ENCODE data around the gene RNF141. TPM values are rescaled to one million over a fixed set of nuclear protein-coding genes. Genes with fewer than 3 reads are reported as not detected.

RNF141 gene
- polyA plus RNA-seq, 1 experiment: 34.8 TPM

DNA sequence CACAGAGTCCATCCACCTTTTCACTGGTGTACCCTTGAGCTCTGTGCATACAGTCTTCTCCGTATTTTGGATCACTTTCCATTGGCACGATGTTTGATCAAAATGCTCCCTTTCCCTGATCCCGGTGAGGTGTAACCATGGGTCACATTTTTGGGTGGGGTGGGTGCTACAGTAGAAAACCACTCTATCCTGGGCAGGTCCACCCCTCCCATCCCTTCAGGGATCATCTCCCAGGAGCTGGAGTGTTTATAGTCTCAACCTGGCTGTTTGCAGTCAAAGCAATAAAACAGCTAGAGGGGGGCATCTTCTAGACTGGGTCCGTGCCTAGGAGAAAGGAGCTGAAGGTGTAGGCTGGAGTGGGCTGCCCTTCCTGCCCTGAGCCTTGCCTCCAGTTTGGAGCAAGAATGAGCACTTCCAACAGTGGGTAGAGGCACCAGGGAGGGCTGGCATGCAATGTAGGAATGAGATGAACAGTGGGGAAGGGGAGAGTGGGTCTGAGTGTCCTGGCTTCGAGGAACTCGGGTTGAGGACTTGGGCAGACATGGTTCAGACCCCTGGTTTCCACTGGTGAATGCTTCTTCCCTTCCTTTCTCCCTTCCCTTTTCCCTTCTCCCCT, 38.8 kb downstream of the RNF141 start:
- TF ChIP-seq, protein P1, sequence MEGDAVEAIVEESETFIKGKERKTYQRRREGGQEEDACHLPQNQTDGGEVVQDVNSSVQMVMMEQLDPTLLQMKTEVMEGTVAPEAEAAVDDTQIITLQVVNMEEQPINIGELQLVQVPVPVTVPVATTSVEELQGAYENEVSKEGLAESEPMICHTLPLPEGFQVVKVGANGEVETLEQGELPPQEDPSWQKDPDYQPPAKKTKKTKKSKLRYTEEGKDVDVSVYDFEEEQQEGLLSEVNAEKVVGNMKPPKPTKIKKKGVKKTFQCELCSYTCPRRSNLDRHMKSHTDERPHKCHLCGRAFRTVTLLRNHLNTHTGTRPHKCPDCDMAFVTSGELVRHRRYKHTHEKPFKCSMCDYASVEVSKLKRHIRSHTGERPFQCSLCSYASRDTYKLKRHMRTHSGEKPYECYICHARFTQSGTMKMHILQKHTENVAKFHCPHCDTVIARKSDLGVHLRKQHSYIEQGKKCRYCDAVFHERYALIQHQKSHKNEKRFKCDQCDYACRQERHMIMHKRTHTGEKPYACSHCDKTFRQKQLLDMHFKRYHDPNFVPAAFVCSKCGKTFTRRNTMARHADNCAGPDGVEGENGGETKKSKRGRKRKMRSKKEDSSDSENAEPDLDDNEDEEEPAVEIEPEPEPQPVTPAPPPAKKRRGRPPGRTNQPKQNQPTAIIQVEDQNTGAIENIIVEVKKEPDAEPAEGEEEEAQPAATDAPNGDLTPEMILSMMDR (IDR thresholded peaks at IDR 0.05; ENCODE audit: low read depth, low read length): no peak
- POLR2A ChIA-PET: no interaction called here
- H3K4me3 ChIP-seq (ENCODE audit: low read depth, low read length): no peak overlapping the region
- no peaks in the 10 kb centered on the region for H3K9me3 ChIP-seq (ENCODE audit: control insufficient read depth, insufficient read depth, low read length)
- DNase-seq (ENCODE audit: low read depth, low spot score): no peak
- CTCF ChIA-PET: no interaction called here
- no peak overlapping the region for H3K27ac ChIP-seq (ENCODE audit: low read depth, low read length)
- H3K27me3 ChIP-seq (ENCODE audit: control insufficient read depth, insufficient read depth, low read length): no peaks in the 10 kb centered on the region

DNA sequence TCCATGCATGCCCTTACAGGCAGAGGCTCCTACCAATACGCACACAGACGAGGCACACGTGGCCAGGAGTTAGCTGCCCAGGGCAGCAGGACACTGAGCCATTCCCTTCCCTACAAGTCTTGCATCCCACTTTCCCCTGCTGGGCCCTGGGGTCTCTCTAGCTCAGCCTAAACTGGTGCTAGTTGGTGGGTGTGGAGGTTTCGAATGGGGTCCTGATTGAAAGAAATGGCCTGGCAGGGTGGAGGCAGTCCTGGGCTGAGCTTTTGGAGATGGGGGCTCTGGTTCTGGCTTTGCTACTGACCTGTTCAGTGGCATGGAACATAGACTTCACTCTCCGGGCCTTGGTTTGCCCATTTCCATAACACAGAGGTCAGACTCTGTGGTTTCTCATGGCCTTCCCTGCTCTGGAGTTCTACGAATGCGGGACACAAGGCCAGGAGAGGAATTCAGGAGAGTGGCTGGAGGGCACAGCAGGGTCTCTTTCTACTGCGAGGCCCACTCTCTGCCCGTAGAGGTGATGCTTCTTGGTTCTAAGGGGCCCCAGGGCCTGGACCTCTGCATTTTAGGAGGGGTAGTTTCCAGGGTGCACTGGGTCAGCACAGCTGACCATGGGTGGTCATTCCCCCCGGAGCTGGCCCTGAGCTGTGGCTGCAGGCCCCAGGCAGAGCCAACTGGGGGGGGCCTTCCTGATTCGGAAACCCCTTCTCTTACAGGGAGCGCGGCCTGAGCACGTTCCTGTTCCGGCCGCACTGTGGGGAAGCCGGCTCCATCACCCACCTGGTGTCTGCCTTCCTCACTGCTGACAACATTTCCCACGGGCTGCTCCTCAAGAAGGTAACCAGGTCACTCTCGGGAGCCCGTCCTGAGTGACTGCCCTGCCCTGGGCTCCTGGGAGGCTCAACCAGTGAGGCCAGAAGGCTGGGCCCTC, 40.0 kb downstream of the RNF141 start:
- ChIA-PET POLR2A (no interaction called here), CTCF (no interaction called here)
- no peak for DNase-seq (ENCODE audit: low read depth, low spot score)
- TF ChIP-seq, protein P1 (IDR thresholded peaks at IDR 0.05; ENCODE audit: low read depth, low read length): no peak
- Histone ChIP-seq H3K27me3 (ENCODE audit: control insufficient read depth, insufficient read depth, low read length) (no peaks in the 10 kb centered on the region), H3K9me3 (ENCODE audit: control insufficient read depth, insufficient read depth, low read length) (no peaks in the 10 kb centered on the region), H3K27ac (ENCODE audit: low read depth, low read length) (no peak overlapping the region), H3K4me3 (ENCODE audit: low read depth, low read length) (no peak overlapping the region)

DNA sequence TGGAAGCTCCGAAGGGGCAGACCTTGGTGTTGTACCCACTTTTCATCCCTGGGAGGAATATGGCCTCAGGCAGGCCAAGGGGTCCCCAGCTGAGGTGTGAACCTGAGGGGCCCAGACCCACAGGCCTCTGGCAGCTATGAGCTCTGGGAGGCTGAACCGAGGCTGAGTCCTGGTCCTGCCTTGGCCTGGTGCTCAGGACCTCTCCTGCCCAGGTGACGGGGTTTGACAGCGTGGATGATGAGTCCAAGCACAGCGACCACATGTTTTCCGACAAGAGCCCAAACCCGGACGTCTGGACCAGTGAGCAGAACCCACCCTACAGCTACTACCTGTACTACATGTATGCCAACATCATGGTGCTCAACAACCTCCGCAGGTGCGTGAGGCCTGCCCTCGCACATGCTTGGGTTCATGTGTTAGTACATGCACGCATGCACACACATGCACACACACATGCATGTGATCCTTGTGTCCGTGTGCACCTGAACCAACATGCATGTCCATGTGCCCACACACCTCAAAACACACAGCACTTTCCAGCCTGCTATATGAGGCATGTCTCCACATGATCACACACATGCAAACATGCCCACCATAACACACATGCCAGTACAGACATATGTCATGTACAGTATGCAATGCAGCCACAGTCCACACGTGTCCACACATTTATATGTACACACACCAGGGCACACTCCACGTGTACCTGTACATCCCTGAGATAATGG, 40.9 kb downstream of the RNF141 start:
- POLR2A ChIA-PET: no interaction called here
- CTCF ChIA-PET: no interaction called here
- Histone ChIP-seq H3K27ac (ENCODE audit: low read depth, low read length) (no peak overlapping the region), H3K27me3 (ENCODE audit: control insufficient read depth, insufficient read depth, low read length) (no peaks in the 10 kb centered on the region), H3K9me3 (ENCODE audit: control insufficient read depth, insufficient read depth, low read length) (no peaks in the 10 kb centered on the region; the same call in 1 of the 2 replicates), H3K4me3 (ENCODE audit: low read depth, low read length) (no peak overlapping the region)
- DNase-seq (ENCODE audit: low read depth, low spot score): no peak
- TF ChIP-seq, protein P1 (IDR thresholded peaks at IDR 0.05; ENCODE audit: low read depth, low read length): no peak

DNA sequence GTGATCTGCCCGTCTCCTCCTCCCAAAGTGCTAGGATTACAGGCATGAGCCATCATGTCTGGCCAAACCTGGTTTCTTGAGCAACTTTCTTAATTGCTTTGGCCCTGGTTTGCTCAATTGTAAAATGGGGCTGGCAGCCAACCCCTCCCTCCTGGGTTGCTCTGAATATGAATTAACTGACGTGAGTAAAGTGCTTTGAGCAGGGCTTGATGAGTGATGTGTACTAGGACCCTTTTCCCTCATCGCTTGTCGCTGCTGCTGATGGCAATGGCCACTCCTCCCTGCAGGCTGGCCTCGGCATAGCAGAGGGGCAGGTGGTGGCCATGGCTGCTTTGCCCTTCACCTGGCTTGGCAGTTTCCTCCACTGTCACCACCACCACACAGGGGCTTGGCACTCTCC, 41.5 kb downstream of the RNF141 start:
- no peak for DNase-seq (ENCODE audit: low read depth, low spot score)
- POLR2A ChIA-PET: no interaction called here
- no peaks in the 10 kb centered on the region for H3K27me3 ChIP-seq (ENCODE audit: control insufficient read depth, insufficient read depth, low read length)
- TF ChIP-seq, protein P1 (IDR thresholded peaks at IDR 0.05; ENCODE audit: low read depth, low read length): no peak
- no peak overlapping the region for H3K27ac ChIP-seq (ENCODE audit: low read depth, low read length)
- no peak overlapping the region for H3K4me3 ChIP-seq (ENCODE audit: low read depth, low read length)
- no peaks in the 10 kb centered on the region; the same call in 1 of the 2 replicates for H3K9me3 ChIP-seq (ENCODE audit: control insufficient read depth, insufficient read depth, low read length)
- CTCF ChIA-PET: no interaction called here
